Glutamatergic neuron (in vitro differentiated cells): Measurements from ENCODE around the gene ZSCAN31. TPM values are rescaled to one million over a fixed set of nuclear protein-coding genes. Genes with fewer than 3 reads are reported as not detected.
"Not testable (repeated sequence)": the region's sequence is repeated elsewhere in the genome, so short reads cannot be mapped to it uniquely, and the experiment has no call there.

Experiments used
- DNase-seq: peaks from one replicate; pipeline ENCODE4 v3.0.0; 2022
- H3K27ac Mint-ChIP-seq: one replicate; pipeline ENCODE4 v1.8.0; 2020; ENCODE audit warnings: mild to moderate bottlenecking, mixed read lengths, inconsistent platforms; ENCODE audit not compliant: unreplicated experiment
- H3K27me3 Mint-ChIP-seq: one replicate; pipeline ENCODE4 v1.8.0; 2020; ENCODE audit warnings: mild to moderate bottlenecking, moderate library complexity, mixed read lengths, inconsistent platforms; ENCODE audit not compliant: unreplicated experiment
- H3K36me3 Mint-ChIP-seq: one replicate; pipeline ENCODE4 v1.8.0; 2020; ENCODE audit warnings: mild to moderate bottlenecking, mixed read lengths, inconsistent platforms; ENCODE audit not compliant: unreplicated experiment
- H3K4me1 Mint-ChIP-seq: one replicate; pipeline ENCODE4 v1.8.0; 2020; ENCODE audit warnings: mild to moderate bottlenecking, low read depth, mixed read lengths, inconsistent platforms; ENCODE audit not compliant: unreplicated experiment
- H3K4me3 Mint-ChIP-seq: one replicate; pipeline ENCODE4 v1.8.0; 2020; ENCODE audit warnings: mild to moderate bottlenecking, mixed read lengths, inconsistent platforms; ENCODE audit not compliant: unreplicated experiment
- H3K9me3 Mint-ChIP-seq: one replicate; pipeline ENCODE4 v1.8.0; 2020; ENCODE audit warnings: mild to moderate bottlenecking, moderate library complexity, mixed read lengths, inconsistent platforms; ENCODE audit not compliant: unreplicated experiment
- total RNA-seq: library from RNA; stranded (reverse); fragmentation: NEBNext Ultra II Directional; extraction: Animal tissue kit (Norgen Biotek cat#: 25700); gene quantifications from one replicate; pipeline ENCODE4 v1.2.1, GENCODE V29; 2021; ENCODE audit not compliant: unreplicated experiment
- TF ChIP-seq, protein P1 (sequence below): fragments of 200-600 bp; sonication (generic); IDR thresholded peaks from one replicate; pipeline ENCODE4 v1.5.0; 2021; ENCODE audit not compliant: partially characterized antibody, unreplicated experiment

Gene ZSCAN31
- total RNA-seq, 1 donor from 2014 or later: 6.9 TPM

DNA sequence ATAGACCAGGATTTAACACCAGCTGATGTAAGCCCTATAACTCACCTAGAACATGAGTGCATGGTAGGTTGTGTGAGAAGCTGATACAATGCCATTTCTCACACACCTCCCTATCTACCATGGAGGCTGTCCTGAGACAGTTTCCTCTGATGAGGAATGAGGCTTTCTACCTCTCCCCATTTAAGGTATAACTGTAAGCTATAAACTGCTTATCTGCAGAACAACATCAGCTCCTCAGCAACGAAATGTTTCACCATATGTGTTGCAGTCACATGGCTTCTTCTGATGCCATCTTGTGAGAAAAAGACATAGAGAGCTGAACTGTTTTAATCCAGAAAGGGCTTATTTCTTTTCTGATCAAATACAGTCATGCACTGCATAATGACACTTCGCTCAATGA is 34.5 kb upstream of the ZSCAN31 start:
- Mint-ChIP-seq H3K27me3 (no peaks in the 10 kb centered on the region), H3K4me1 (no peaks in the 10 kb centered on the region), H3K36me3 (peaks cover 2% of the 10 kb centered on the region), H3K9me3 (no peaks in the 10 kb centered on the region), H3K4me3 (no peak overlapping the region), H3K27ac (peak overlapping the region; percentile 40)
- DNase-seq: no peak
- TF ChIP-seq, protein P1, sequence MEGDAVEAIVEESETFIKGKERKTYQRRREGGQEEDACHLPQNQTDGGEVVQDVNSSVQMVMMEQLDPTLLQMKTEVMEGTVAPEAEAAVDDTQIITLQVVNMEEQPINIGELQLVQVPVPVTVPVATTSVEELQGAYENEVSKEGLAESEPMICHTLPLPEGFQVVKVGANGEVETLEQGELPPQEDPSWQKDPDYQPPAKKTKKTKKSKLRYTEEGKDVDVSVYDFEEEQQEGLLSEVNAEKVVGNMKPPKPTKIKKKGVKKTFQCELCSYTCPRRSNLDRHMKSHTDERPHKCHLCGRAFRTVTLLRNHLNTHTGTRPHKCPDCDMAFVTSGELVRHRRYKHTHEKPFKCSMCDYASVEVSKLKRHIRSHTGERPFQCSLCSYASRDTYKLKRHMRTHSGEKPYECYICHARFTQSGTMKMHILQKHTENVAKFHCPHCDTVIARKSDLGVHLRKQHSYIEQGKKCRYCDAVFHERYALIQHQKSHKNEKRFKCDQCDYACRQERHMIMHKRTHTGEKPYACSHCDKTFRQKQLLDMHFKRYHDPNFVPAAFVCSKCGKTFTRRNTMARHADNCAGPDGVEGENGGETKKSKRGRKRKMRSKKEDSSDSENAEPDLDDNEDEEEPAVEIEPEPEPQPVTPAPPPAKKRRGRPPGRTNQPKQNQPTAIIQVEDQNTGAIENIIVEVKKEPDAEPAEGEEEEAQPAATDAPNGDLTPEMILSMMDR: no peak

DNA sequence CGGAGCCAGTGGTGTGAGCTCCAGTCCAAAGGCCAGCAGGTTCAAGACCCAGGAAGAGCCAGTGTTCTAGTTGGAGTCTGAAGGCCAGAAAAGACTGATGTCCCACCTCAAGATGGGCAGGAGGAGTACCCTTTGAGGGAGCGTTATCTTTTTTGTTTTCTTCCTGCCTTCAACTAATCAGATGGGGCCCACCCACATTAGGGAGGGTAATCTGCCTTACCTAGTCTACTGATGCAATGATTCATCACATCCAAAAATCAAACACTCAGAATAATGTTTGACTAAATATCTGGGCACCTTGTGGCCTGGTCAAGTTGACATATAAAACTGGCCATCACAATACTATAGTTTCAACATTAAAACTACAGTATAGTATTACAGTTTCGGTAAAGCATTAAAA is 33.5 kb upstream of the ZSCAN31 start:
- H3K4me3 Mint-ChIP-seq: no peak overlapping the region
- H3K9me3 Mint-ChIP-seq: no peaks in the 10 kb centered on the region
- H3K4me1 Mint-ChIP-seq: no peaks in the 10 kb centered on the region

DNA sequence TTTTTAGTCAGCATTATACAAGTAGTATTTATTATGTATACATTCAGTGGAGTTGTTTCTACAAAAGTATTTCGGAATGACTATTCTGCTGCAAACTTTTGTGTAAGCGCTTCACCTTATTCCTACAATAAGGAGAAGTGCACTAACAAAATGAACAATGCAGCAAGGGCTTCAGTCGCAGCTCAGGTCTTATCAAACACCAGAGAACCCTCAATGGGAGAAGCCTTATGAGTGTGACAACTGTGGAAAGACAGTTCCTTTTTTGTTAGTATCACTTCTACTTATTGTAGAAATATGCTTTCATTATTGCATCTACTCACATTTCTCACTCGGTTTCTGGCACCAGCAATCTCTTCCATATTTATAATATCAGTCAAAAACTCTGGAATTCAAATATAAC is 32.6 kb upstream of the ZSCAN31 start:
- Mint-ChIP-seq H3K4me1 (no peaks in the 10 kb centered on the region), H3K27me3 (peaks cover 3% of the 10 kb centered on the region), H3K4me3 (no peak overlapping the region), H3K27ac (no peak overlapping the region), H3K36me3 (peaks cover 8% of the 10 kb centered on the region), H3K9me3 (no peaks in the 10 kb centered on the region)
- no peak for DNase-seq
- TF ChIP-seq, protein P1: no peak

More for the DNA sequence above, 33.5 kb upstream of the ZSCAN31 start:
- H3K36me3 Mint-ChIP-seq: peaks cover 8% of the 10 kb centered on the region
- H3K27ac Mint-ChIP-seq: no peak overlapping the region
- TF ChIP-seq, protein P1: no peak
- peaks cover 3% of the 10 kb centered on the region for H3K27me3 Mint-ChIP-seq
- no peak for DNase-seq

DNA sequence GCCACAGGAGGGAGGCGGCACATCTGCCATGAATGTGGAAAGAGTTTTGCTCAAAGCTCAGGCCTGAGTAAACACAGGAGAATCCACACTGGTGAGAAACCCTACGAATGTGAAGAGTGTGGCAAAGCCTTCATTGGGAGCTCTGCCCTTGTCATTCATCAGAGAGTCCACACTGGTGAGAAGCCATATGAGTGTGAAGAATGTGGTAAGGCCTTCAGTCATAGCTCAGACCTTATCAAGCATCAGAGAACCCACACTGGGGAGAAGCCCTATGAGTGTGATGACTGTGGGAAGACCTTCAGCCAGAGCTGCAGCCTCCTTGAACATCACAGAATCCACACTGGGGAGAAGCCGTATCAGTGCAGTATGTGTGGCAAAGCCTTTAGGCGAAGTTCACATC is 29.6 kb upstream of the ZSCAN31 start:
- not testable (repeated sequence) for H3K4me3 Mint-ChIP-seq, H3K27me3 Mint-ChIP-seq, H3K36me3 Mint-ChIP-seq, DNase-seq, H3K9me3 Mint-ChIP-seq, H3K4me1 Mint-ChIP-seq, H3K27ac Mint-ChIP-seq

DNA sequence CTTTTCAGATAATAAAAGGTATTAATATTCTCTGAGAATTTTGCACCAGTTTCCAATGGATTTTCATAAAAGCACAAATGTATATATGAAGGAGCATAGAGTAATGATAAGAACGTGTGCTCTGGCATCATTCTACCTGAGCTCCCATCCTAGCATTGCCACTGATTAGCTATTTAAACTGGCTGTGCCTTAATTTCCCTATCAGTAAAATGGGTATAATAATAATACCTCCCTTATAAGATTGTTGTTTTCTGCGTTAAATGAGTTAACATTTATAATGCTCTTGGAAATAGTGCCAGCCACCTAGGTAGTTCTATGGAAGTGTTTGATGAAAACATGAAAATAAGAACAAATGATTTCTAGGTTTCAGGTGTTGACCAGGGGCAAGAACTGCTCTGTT is 25.0 kb upstream of the ZSCAN31 start:
- Mint-ChIP-seq H3K4me1 (peaks cover 3% of the 10 kb centered on the region), H3K27ac (no peak overlapping the region), H3K9me3 (peaks cover 1% of the 10 kb centered on the region), H3K27me3 (peaks cover 3% of the 10 kb centered on the region), H3K4me3 (no peak overlapping the region), H3K36me3 (peaks cover 8% of the 10 kb centered on the region)
- DNase-seq: no peak
- TF ChIP-seq, protein P1: no peak

DNA sequence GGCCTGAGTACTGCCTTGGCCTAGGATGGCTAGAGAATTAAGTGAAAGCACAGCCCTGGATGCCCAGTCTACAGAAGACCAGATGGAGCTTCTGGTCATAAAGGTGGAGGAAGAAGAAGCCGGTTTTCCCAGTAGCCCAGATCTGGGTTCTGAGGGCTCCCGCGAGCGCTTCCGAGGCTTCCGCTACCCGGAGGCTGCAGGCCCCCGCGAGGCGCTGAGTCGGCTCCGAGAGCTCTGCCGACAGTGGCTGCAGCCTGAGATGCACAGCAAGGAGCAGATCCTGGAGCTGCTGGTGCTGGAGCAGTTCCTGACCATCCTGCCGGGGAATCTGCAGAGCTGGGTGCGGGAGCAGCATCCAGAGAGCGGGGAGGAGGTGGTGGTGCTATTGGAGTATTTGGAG is 23.6 kb upstream of the ZSCAN31 start:
- not testable (repeated sequence) for H3K4me1 Mint-ChIP-seq, H3K36me3 Mint-ChIP-seq, DNase-seq, H3K4me3 Mint-ChIP-seq, H3K27me3 Mint-ChIP-seq, H3K27ac Mint-ChIP-seq, H3K9me3 Mint-ChIP-seq
